GM19240 (cell line): ENCODE results near the gene SOCS7.
"Not testable (repeated sequence)": the region's sequence is repeated elsewhere in the genome, so short reads cannot be mapped to it uniquely, and the experiment has no call there.

Source experiments
- DNase-seq: peaks from one replicate; pipeline ENCODE4 v3.0.0; 2011; ENCODE audit warnings: low spot score; ENCODE audit not compliant: insufficient read length

The SOCS7 gene

DNA sequence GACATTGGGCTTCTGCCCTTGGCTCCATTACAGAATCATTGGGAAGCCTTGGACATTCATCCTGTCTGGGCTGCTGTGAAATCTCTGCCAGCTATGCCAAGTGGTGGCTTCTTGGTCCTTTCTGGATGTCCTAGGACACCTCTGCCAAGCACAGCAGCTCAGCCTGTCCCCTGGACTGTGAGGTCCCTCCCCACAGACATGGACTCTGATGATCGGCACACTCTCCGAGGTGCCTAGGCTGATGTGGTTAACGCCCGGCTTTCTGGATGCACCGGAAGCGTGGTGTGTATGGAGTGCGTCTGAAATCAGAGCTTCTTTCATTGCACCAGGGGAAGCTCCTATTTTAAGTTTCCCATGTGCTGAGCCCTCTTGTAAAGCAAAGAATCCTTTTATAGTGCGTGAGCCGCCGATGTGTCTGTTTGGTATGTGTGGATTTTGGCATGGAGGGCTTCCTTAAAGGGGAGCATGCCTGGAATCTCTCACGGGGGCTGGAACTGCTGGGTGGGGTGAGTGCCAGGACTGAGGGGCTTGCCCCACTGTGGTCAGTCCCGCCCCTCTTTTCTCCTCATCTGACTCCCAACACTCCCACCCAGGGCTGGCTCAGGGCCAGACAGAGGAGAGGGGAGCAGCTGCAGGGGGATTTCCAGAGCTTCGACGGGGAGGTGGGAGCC, 69.7 kb downstream of the SOCS7 start:
- DNase-seq, result no peak

DNA sequence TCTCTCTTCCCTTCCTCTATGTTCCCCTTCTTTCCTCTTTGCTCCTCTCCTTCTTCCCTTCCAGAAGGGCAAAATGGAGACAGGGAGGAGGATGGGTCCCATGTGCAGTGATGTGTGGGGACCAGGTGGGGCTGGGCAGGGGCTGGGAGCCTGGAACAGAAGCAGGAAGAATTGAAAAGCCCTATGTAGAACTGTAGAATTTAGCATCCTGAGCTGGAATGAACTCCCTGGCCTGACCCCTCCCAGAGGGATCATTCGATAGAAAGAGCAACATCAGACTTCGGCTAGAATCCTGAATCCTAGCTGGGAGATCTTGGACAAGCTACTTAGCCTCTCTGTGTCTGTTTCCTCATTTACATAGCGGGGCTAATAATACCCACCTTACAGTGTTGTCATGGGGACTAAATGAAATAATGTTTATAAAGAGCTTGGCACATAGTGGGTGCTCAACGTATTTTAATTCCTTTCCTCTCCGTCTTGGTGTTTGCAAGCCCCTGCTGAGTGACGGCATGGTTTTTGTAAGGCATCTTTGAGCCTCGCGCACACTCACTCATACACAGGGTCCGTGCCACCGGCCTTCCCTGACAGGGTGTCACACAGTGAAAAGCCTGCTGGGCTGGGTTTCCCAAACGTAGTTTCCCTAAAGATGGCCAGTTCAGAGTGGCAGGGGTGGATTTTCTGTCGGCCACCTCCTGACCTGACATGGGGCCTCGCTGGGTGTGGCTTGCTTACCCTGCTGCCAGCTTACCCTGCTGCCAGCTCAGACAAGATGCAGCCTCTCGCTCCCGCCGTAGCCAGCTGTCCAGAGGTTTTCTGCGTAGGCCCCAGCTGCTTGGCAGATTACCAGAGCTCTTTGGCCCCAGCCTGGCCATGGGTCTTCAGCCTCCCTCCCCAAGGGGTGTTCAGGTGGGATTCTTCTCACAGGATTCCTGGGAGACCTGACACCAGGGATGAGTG, 70.5 kb downstream of the SOCS7 start:
- no peak for DNase-seq

DNA sequence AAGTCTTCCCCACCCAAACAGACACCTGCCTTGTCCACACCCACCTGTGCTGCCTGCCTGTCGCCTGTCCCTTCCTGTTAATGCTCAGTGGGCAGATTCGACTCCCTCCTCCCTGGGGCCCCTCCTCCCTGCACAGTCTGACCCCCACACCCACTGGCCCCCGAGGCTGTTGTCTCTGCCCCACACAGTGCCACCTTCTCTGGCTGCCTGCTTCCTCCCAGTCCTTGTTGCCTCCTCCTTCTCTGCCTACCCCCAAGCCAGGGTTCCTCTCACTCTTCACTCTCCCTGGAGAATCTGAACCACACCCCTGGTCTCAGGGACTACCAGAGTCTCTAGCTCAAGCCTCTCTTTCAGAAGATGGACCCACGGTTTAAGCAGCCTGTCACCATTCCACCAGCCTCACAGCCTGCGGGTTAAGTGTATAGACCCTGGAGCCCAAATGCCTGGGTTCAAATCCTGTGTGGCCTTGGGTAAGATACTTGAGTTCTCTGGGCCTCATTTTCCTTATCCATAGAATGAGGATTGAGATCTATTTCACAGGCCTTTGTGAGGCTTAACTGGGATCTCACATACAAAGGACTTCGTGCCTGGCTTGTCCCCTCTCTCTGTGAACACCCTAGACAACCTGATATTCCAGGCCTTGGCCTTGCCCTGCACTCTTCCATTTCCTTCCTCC, 72.8 kb downstream of the SOCS7 start:
- no peak for DNase-seq

DNA sequence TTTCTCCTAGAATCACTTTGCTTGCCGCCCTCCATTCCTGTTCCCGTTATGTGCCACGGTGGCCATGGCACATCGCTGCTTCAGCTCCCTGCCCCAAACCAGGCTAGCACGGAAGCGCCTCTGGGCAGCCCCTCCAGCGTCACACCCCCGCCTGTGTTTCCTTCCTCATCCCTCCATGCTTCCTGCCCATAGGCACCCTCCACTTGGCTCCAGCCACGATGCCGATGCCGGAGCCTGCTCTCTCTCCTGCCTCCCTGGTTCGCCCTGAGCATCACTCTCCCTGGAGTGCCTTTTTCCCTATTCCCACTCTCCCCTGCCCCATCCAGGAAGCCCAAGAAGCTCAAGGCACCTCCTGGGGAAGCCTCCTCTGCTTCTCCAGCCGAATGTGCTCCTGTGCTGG, 73.4 kb downstream of the SOCS7 start:
- no peak for DNase-seq

DNA sequence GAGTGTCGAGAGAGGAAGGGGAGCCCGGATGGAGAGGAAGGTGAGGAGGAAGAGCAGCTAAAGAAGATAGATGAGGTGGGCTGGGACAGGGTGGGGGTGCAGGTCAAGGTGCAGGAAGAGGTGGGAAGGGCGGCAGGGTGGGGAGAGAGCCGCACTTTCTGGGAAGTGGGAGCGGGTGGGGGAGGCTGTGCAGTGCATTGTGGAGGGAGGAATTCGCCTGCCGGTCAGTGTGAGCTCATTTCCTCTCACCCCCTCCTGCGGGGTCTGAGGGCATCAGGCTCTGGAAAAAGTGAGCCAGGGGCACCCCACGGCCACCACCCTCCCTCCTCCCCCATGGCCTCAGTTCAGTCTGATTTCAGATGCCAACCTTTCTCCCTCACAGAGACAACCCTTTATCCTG, 74.1 kb downstream of the SOCS7 start:
- DNase-seq, result no peak

DNA sequence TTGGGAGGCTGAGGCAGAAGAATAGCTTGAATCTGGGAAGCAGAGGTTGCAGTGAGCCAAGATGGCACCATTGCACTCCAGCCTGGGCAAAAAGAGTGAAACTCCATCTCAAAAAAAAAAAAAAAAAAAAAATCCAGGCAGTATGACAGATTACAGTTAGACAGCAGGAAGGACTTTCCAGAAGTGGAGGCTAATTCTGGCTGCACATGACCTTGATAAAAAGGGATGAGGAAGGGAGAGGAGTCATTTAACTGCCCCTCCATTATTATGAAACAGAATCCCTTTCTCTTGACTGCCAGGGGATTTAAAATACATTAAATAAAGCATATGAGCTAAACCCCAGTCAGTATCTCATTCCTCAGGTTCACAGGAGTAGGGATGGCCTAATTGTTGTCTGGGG, 74.8 kb downstream of the SOCS7 start:
- DNase-seq, result no peak

DNA sequence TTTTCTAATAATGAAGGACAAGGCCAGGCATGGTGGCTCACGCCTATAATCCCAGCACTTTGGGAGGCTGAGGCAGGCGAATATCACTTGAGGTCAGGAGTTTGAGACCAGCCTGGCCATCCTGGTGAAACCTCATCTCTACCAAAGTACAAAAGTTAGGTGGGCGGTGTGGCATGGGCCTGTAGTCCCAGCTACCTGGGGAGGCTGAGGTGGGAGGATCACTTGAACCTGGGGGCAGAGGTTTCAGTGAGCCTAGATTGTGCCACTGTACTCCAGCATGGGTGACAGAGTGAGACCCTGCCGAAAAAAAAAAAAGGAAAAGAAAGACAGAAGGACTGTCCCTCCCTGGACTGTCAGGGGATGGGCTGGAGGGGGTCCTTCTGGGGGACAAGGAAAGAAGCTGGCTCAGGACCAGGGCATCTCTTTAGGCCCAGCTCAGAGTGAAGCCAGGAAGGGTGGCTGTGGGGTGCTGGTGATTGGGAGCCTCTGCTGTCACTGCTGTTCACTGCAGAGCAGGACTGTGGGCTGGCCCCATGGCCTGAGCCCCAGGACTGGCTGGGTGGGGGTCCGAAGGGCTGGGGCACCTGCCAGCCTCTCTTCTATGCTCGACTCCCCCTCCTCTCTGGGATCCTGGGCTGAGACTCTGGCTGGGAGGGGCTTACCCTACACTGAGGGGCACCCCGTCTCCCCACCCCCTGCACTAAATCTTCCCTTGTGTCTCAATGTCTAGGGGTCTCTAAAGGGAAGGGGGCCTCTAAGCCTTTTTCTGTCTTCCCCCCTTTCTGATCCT, 75.7 kb downstream of the SOCS7 start:
- DNase-seq, result no peak

DNA sequence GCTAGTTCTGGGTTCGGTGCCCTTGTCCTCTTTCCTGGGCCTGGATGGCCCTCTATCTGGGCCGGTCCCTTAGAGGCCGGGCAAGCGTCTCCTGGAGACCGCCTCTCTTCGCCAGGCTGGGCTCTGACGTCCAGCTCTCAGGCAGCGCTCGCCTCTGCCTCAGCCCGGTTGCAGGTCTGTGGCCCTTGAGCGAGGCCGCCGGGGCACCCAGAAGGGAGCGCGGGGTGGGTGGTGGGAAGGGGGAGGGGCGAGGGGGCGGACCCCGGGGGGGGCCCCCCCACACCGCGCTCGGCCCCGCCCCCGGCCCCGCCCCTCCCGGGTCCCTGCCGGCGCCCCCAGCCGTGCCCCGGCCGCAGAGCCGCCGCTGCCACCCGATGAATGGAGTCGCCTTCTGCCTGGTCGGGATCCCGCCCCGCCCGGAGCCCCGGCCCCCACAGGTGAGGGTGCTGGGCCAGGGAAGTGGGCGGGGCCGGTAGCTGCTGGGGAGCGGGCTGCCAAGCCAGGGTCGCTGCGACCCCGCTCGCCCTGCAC, 76.5 kb downstream of the SOCS7 start, which contains the start of gene ARHGAP23:
TSS of gene ARHGAP23 (plus strand) at position 353 of the 531 bp plus-strand sequence. CDS start at position 375, 22 bp downstream.
- no peak for DNase-seq

DNA sequence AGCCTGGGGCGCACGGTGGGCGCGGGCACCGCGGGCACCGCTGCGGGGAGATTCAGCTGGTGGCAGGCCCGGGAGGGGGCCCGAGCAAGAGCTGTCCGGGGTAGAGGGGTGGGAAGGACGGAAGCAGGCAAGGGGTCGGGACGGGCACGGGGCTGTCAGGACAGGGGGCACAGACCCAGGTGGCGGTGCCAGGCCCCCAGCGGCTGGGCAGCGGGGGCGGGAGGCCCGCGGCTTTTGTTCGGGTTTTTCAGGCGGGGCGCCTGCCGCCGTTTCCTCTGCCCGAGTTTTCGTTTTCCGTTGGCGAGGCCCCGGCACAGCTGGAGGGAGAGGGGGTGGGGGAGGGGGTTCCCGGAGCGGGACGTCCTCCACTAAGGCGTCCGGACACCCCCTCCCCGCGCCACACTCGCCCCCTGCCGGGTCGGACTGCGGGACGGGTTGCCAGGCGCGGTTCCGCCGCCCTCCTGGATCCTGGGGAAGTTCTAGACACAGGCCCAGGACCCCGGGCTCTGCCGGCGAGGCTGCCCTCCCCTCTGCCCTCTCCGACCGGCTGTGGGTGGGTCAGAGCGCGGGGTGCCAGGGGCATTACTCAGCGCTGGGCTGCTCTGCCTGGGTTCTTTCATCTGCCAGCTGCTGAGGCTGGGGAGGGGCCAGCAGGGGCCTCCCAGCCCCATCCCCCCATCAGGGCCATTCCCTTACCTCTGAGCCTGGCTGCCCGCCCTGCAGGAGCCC, 77.2 kb downstream of the SOCS7 start:
- DNase-seq, result no peak

DNA sequence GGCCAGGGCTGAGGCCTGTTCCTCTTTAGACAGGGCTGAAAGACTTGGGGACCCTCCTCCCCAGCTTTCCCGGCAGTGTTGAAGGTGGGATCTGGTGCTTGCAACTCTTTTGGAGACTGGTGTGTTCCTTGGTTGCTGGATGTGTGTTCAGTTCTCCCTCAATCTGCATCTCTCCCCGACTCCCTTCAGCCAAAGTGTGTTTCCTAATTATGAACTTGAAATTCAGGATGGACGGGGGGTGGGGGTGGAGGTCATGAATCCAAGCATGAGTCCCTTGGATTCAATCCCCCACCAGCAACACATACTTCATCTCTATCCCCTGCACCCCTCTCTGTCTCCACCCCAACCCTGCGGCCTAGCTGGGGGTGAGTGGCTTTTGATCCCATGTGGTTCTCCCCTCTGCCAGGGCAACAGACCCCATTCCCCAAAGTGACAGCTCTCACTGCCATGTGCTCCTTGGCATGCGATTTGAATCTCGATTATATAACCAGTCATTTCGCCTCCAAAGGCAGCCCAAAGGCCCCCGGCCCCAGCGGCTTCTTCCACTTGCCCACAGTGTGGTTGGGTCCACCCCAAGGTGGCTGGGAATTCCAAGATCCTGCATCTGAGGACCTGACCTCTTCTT, 77.9 kb downstream of the SOCS7 start:
- no peak for DNase-seq

DNA sequence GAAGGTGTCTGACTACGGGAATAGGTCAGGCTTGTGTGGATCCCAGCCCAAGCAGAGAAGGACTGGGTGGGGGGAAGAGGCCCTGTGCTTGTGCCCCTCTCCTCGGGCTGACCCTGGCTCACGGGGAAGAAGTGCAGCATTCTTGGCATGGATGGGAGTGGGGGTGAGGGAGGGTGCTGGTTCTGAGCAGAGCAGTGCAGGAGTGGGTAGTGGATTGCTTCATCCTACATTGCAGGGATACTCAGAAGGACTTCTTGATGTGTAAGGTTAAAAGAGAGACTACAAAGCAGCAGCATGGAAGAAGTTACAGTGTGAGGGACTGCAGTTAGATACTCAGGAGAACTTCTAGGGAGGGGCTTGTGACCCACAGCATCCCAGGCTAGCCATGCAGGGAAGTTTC, 78.7 kb downstream of the SOCS7 start:
- no peak for DNase-seq

DNA sequence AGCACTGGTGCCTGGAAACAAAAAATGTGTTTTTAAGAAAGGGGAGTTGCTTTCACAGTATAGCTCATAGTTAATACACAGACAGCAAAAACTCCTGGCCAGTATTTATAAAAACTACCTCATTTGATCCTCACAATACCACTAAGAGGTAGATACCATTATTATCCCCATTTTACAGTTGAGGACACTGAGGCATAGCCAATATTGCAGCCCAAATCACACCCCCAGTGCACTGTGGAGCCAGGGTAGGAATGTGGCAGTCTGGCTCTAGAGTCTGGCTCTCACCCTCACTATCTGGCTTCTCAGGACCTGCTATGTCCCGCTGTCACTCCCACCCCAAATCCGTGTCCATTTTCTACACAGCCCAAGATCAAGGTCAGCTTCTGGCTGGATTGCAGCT, 79.2 kb downstream of the SOCS7 start:
- DNase-seq, result no peak

DNA sequence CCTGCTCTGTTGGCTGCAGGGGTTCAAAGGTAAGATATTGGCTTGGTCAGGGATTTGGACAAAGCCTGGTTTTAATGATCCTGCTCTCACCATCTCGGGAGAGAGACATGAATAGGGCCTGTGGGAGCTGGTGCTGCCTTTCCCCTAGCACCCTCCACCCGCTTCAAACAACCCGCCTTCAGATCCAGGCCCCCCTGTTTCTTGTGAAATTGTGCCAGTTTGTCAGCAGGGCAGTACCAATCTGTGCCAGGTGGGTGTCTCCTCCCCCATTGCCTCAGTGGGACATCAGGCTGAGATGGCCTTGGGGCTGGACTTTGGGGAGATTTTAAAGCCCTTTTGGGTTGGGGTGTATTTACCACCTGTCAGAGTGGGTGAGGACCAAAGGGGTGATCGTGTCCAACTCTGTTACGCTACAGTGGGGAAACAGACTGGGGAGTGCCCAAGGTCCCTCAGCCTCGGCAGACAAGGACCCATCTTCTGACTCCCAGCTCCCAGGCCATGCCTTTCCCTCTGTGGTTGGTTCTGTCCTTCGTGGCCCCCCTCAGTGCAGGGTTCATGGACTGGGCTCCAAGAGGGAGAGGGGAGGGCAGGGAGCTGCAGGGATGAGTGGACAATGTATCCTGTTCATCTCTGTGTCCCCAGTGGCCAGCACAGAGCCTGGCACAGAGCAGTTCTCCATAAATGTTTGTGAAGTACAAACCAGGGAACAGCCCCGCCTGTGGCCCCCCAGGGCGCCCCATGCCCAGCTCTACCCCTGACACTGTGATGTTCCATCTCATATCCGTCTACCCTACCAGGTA, 79.9 kb downstream of the SOCS7 start:
- no peak for DNase-seq

DNA sequence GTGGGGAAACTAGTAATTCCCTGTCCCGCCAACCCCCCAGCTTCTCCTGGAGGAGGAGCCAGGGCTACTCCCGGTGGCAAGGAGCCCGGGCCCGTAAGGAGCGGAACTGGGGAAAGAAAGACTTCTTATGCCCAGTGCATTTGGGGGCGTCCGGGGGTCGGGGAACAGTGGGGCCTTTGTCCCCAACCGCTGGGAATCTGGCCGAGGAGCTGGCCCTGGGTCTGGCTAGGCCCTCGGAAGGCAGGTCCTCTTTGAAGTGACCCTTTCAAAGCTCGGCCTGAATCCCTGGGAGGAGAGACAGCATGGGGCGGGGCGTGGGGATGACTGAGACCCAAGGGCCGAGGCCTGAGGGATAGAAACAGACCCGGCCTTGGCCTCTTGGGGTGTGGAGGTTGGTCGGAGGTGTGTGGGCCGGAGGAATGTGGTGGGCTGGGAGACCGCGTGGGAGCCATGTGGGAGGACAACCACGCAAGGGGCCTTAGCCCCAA, 82.6 kb downstream of the SOCS7 start:
- DNase-seq, result no peak

DNA sequence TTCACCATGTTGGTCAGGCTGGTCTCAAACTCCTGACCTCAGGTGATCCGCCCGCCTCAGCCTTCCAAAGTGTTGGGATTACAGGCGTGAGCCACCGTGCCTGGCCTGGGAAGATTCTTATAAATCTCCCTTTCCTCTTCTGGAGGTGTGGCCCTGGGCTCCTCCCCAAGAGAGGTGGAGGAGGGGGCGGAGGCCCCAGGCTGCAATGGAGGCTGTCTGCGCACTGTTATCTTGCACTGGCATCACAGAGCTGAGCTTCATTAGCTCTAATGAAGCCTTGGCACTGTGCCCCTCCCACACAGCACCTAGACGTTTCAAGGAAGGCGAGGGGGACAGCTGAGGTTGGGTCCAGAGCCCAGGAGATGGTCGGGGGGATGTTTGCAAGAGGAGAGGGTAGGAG, 84.2 kb downstream of the SOCS7 start:
- DNase-seq, result no peak

DNA sequence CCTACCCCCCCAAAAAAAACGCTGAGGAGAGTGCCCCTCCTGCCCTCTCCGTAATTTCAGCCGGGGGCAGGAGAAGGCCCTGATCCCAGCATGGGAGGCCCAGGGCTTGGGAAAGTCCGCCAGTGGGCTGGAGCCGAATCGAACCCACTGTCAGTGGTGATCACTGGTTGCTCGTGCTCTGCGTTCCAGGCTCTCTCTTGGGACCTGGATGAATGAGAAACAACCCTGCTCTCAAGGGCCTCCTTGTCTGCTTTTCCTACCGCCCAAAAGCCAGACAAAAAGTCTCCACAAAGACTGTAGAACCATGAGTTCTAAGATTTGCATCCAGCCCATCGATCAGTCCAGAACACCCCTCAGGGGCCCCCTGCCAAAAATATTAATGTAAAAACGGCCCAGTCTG, 84.7 kb downstream of the SOCS7 start:
- DNase-seq, result no peak

DNA sequence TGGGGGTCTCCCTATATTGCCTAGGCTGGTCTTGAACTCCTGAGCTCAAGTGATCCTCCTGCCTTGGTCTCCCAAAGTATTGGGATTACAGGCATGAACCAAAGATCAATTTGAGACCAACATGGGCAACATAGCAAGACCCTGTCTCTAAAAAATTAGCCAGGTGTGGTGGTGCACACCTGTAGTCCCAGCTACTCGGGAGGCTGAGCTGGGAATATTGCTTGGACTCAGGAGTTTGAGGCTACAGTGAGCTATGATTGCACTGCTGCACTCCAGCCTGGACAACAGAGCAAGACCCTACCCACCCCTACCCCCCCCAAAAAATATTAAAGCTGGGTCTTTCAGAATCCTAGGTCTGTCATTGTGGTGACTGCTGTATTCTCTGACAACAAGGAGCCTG, 85.7 kb downstream of the SOCS7 start:
- not testable (repeated sequence) for DNase-seq

DNA sequence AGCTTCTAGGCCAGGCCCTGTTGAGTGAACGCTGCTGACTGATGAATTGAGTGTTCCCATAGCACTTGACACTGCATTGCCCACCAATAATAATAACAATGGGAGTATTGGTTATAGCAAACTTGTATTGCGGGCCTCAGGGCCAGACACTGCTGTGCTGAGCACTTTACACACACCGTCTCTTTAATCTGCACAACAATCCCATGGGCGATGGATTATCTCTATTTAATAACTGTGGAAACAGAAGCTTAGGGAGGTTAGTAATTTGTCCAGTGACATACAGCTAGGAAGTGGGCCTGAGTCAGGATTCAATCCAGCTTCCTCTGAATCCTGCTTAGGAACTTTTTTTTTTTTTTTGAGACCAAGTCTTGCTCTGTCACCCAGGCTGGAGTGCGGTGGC, 87.8 kb downstream of the SOCS7 start:
- no peak for DNase-seq
